ENCODE results near the gene YWHAB.
"Not testable (repeated sequence)": the region's sequence is repeated elsewhere in the genome, so short reads cannot be mapped to it uniquely, and the experiment has no call there.

Gene YWHAB

GRCh38 chr20:44885392-44886265 lies at the start of gene YWHAB:
Gene YWHAB (plus strand): TSS chr20:44885705. CDS start chr20:44901534, 15,829 bp downstream.
- peak; percentile 78 to 98 (median 95) for DNase-seq

- no peak for DNase-seq
These were observed 48.8 kb upstream of the YWHAB start for GRCh38 chr20:44836601-44837120.

- peak in 3 of 58 donors; percentile 0 to 17 (median 3) for DNase-seq
These were observed 47.6 kb upstream of the YWHAB start for GRCh38 chr20:44837946-44838345.

GRCh38 chr20:44838521-44838920 lies 47.0 kb upstream of the YWHAB start:
- DNase-seq = no peak

DNA sequence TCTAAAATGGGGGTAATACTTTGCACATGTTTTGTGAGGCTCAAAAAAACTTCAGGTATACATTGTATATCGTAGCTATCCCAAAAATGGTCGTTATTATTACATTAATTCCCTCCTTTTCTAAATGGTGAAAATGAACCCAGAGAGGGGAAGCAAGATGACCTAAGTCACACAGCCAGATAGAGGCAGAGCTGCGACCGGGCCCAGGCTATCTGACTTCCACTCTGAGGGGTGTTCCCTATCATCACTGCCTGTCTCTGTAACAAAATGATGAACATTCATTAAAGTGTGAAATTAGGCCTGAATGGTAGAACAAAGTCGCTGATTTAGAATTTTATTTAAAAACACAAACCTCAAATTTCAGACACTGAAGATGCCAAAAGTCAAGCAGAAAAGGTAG lies 46.0 kb upstream of the YWHAB start:
- DNase-seq = no peak

DNA sequence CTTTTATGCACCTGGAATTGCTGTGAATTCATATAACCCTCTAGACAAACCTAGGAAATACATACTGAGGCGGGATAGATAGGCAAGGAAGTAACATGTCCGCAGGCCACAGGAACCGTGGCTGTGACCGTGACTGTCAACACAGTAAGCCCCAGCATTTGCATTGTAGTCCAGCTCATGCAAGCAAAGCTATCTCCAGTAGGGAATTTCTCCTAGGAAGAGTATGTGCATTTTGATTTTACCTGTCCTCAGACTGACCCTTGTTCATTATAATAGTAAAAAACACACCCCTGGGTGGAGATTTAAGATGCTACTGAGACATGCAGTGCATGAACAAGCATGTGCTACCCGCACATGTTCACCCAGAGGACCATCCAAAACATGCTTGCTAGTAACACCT lies 44.7 kb upstream of the YWHAB start:
- DNase-seq = no peak

GRCh38 chr20:44841955-44842354 lies 43.5 kb upstream of the YWHAB start:
- no peak for DNase-seq

GRCh38 chr20:44843876-44844275 lies 41.6 kb upstream of the YWHAB start:
- DNase-seq = no peak

GRCh38 chr20:44848254-44849015 lies 37.1 kb upstream of the YWHAB start:
- DNase-seq = no peak

- DNase-seq = no peak
These were observed 35.8 kb upstream of the YWHAB start for GRCh38 chr20:44849703-44850102.

GRCh38 chr20:44850272-44850671 lies 35.2 kb upstream of the YWHAB start:
- DNase-seq = no peak

DNA sequence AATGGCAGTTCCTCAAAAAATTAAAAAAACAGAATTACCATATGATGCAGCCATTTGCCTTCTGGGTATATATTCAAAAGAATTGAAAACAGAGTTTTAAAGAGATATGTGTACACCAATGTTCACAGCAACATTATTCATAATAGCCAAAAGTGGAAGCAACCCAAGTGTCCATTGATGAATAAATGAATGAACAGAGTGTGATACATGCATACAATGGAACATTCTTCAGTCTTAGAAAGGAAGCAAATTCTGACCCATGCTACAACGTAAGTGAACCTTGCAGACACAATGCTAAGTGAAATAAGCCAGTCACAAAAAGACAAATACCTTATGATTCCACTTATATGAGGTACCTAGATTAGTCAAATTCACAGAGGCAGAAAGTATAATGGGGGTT lies 34.7 kb upstream of the YWHAB start:
- DNase-seq = no peak

DNA sequence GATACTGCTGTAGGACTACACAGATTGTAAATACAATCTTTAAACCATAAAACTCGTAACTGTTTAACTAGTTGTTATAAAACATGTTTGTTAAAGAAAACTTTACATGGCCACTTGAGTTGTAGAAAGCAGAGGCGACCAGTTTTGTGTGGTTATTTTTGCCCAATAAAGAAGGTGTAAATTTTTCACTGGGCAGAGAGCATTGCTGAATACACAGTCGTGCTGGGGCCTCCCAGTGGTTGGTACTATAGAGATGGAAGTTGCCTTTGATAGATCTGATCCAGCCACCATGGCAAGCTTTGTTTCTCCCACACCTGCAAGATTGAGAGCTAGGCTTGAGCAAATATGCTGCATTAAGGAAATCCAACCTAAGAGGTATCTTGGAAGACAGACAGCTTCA lies 34.0 kb upstream of the YWHAB start:
- DNase-seq = no peak

DNA sequence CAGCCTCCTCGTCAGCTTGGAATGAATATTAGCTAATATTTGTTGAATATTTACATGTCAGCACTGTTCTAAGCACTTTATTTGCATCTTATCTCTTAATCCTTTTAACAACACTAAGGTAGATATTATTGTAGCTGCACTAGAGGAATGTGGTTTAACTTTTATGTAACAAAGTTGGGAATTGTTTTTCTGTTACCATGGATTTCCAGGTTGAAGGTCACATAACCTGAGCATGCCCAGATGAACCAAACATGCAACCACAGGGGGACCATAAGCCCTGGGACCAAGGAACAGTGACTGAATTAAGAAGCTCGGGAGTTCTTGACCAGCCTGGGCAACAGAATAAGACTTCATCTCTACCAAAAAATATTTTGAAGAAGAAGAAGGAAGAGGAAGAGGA lies 29.1 kb upstream of the YWHAB start:
- no peak for DNase-seq

DNA sequence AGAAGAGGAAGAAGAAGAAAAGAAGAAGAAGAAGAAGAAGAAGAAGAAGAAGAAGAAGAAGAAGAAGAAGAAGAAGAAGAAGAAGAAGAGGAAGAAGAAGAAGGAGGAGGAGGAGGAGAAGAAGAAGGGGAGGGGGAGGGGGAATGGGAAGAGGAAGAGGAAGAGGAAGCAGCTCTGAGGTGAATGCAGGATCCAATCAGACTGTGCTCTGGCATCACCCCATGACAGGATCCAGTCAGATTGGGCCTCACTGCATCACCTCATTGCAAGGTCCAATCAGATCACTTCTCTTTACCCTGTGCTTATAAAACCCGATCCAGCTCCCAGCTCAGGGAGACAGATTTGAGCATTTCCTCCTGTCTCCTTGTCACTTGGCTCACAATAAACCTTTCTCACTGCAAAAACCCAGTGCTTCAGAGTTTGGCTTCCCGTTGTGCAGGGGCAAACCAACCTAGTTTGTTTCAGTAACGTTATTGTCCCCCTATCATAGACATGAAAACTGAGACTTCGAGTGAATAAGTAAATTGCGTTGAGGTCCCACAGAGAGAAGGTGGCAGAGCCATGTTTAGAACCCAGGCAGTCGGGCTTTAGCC lies 28.6 kb upstream of the YWHAB start:
- DNase-seq = no peak

DNA sequence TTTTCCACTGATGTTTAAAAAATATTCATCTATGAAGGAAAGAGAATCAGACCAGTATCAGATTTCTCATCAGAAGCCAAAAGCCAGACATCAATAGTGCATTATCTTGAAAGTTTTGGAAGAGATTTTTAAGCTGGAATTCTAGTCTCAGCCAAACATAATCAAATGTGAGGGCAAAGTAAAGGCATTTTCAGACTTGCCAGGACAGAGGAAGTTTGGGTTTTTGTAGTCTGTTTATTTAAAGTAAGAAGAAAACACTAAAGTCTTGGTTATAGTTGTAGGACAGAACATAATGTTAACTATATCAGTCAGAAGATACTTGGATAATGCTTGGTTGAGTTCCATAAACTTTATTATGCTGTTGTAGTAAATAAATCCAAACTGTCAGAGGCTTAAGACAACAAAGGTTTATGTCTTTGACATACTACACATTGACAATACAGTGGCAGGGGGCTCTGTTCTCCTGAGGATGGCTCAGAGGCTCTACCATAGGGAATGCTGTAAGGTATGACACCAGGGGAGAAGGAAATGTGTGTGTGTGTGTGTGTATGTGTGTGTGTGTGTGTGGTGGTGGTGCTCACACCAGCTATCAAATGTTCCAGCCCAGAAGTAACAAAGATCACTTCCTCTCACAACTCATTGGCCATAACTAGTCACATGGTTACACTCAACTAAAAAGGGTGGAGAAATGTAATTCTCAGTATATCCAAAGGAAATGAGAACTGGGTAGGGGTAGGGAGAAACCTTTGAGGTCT lies 26.7 kb upstream of the YWHAB start:
- no peak for DNase-seq

DNA sequence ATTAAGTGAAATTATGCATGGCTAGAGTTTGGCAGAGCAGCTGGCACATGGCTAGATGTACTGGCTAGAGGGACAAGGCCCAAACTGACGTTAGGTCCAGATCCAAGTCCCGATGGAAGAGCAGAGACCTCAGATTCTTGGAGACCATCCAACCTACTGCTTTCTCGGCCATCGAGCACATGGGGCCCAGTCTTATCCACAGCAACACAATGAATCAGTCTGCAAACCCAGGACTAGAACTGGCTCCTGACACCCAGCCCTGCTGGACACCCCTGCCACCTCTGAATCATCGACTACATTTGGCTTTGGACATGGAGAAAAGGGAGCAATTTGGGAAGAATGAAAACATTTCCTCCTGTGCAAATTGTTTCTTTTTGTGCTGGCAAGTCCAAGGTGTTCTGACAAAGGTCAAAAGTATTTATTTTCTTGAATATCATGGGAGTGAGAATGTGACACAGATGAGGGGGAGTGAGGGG lies 23.9 kb upstream of the YWHAB start:
- DNase-seq = peak in 5 of 58 donors; percentile 10 to 41 (median 18)

DNA sequence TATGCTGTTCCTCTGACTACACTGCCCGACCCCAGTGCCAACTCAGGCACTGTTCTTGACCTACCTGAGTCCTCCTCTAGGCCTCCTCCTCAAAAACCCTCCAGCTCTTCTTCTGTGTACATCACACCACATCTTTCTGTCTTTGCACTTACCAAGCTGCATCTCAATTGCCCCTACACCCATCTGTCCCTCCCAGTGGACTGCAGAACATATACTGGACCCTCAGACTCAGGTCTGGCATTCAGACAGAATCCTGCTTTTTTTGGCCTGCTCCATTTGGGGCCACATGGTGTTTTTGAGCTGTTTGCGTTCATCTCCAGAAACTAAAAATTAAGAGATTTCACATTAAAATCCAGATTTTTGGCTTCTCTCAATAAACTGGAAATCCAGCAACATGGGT lies 23.2 kb upstream of the YWHAB start:
- DNase-seq = no peak

DNA sequence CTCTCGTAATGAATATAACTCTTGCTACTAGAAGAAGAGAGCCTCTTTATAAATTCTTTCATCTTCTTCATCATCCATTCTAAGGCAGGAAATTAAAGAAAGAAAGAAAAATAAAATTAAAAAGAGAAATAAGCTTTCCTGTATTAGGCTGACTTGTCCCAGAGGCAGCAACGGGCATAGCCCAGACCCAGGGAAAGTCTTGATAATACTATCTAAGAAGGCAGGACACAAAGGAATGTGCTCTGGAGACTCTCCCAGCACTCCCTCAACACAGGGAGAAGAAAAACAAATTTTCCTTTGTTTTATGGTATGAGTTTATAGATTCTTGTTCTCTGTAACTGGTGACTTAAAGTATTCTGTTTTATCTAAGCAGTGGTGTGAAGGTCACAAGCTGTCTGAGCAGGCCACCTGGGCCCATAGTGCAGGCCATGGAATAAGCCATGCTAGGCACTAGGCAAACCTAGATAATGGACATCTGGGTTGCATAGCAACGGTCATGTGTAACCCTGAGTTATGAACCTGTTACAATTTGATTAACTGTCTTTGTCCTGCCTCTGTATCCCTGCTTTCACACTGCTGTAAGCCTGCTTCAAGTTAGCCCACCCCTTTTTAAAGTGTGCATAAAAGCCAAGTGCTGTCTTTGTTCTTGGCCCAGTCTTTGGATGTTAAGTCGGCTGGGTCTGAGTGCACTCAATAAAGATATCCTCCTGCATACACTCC lies 22.0 kb upstream of the YWHAB start:
- not testable (repeated sequence) for DNase-seq

DNA sequence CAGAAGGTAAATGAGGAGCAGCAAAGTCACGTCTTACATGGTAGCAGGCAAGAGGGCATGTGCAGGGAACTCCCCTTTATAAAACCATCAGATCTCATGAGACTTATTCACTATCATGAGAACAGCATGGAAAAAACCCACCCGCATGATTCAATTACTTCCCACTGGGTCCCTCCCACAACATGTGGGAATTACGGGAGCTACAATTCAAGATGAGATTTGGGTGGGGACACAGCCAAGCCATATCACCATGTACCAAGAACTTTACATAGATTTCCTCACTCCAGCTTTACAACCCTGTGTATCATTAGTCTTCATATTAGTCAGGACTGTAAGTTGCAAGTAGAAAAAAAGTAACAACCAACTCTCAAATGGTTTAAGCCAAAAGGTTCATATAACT lies 21.0 kb upstream of the YWHAB start:
- DNase-seq = not testable (repeated sequence)
